ENCODE results near the gene HORMAD2.

GRCh38 chr22:30074994-30075393 is 5.3 kb upstream of the HORMAD2 start:
- TF ChIP-seq POLR2AphosphoS5 (IDR thresholded peaks at IDR 0.05), result no peak
- TF ChIP-seq, protein P1, sequence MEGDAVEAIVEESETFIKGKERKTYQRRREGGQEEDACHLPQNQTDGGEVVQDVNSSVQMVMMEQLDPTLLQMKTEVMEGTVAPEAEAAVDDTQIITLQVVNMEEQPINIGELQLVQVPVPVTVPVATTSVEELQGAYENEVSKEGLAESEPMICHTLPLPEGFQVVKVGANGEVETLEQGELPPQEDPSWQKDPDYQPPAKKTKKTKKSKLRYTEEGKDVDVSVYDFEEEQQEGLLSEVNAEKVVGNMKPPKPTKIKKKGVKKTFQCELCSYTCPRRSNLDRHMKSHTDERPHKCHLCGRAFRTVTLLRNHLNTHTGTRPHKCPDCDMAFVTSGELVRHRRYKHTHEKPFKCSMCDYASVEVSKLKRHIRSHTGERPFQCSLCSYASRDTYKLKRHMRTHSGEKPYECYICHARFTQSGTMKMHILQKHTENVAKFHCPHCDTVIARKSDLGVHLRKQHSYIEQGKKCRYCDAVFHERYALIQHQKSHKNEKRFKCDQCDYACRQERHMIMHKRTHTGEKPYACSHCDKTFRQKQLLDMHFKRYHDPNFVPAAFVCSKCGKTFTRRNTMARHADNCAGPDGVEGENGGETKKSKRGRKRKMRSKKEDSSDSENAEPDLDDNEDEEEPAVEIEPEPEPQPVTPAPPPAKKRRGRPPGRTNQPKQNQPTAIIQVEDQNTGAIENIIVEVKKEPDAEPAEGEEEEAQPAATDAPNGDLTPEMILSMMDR (IDR thresholded peaks at IDR 0.05), result no peak

All from prostate gland (tissue), 2 donors.